ENCODE measurements around the gene TMEM132D. TPM values are rescaled to one million over a fixed set of nuclear protein-coding genes. Genes with fewer than 3 reads are reported as not detected.
"Not testable (repeated sequence)": the region's sequence is repeated elsewhere in the genome, so short reads cannot be mapped to it uniquely, and the experiment has no call there.

TMEM132D gene
- total RNA-seq, 1 donor from 2014 or later: not detected

DNA sequence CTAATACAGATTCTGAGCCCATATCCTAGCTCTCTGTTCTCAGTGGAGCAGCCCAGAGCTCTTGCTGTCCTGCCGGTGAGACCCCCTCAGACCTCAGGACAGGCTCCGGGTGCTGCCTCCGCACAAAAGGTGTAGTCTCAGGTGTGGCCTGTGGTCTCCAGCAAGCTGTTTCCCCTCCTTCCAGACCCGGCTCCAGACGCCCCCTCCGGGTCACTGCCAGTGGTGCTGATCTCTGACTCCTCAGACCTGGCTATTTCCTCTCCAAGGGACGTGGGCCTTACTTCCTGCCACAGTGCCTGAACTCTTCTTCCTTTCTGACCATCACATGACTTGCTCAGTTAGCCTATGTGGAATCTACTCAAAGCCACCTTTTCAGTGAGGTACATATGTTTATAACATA, 713.0 kb downstream of the TMEM132D start:
- TF ChIP-seq, protein P1, sequence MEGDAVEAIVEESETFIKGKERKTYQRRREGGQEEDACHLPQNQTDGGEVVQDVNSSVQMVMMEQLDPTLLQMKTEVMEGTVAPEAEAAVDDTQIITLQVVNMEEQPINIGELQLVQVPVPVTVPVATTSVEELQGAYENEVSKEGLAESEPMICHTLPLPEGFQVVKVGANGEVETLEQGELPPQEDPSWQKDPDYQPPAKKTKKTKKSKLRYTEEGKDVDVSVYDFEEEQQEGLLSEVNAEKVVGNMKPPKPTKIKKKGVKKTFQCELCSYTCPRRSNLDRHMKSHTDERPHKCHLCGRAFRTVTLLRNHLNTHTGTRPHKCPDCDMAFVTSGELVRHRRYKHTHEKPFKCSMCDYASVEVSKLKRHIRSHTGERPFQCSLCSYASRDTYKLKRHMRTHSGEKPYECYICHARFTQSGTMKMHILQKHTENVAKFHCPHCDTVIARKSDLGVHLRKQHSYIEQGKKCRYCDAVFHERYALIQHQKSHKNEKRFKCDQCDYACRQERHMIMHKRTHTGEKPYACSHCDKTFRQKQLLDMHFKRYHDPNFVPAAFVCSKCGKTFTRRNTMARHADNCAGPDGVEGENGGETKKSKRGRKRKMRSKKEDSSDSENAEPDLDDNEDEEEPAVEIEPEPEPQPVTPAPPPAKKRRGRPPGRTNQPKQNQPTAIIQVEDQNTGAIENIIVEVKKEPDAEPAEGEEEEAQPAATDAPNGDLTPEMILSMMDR (IDR thresholded peaks at IDR 0.05): no peak
- TF ChIP-seq POLR2A (IDR thresholded peaks at IDR 0.05): no peak
- no peak for TF ChIP-seq POLR2AphosphoS5 (IDR thresholded peaks at IDR 0.05; ENCODE audit: insufficient read depth in 1 of 2, low read depth in 1 of 2)
- intact Hi-C loops (cut with DNase I): no loop called here
- H3K36me3 ChIP-seq: no peaks in the 10 kb centered on the region
- no peak overlapping the region for H3K27ac ChIP-seq
- H3K27me3 ChIP-seq: no peaks in the 10 kb centered on the region
- DNase-seq (ENCODE audit: extremely low spot score in 2 of 2): peak; percentile 46 to 71
- H3K4me1 ChIP-seq: no peaks in the 10 kb centered on the region
- H3K9me3 ChIP-seq: no peaks in the 10 kb centered on the region
- no peak overlapping the region for H3K4me3 ChIP-seq

DNA sequence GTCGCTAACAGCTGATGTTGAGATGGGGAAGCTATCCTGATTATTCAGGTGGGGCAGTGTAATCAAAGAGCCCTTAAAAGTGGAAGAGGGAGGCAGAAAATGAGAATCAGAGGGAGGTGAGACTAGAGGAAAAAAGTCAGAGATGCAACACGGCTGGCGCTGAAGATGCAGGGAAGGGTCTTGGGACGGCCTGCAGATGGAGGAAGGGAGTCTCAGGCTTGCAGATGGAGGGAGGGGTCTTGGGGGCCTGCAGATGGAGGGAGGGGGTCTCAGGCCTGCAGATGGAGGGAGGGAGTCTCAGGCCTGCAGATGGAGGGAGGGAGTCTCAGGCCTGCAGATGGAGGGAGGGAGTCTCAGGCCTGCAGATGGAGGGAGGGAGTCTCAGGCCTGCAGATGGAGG, 713.9 kb downstream of the TMEM132D start:
- H3K9me3 ChIP-seq; H3K27me3 ChIP-seq; intact Hi-C loops (cut with DNase I): not testable (repeated sequence)

DNA sequence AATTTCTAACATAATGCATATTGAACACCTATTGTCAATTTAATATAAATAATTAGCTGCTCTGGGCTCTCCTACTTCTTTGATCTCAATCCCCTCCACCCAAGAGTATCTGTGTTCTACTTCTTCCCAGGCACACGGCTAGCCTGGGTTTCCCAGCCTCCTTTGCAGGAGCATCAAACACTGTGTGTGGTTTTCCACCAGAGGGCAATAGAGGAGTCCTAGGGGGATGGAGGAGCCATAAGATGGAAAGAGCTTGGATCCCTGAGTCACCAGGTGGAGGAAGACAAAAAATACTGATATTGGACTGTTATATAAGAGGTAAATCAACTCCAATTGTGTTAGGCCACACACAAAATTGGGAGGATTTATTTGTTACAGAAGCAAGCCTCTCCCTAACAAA, 716.9 kb downstream of the TMEM132D start:
- Histone ChIP-seq H3K4me3 (no peak overlapping the region), H3K9me3 (no peaks in the 10 kb centered on the region), H3K27ac (no peak overlapping the region), H3K27me3 (no peaks in the 10 kb centered on the region), H3K36me3 (no peaks in the 10 kb centered on the region), H3K4me1 (no peaks in the 10 kb centered on the region)
- intact Hi-C loops (cut with DNase I): no loop called here
- TF ChIP-seq, protein P1 (IDR thresholded peaks at IDR 0.05): no peak
- DNase-seq (ENCODE audit: extremely low spot score in 2 of 2): peak in 1 of 2 donors; percentile 47

More for the DNA sequence above, 713.9 kb downstream of the TMEM132D start:
- H3K4me1 ChIP-seq; H3K4me3 ChIP-seq; H3K27ac ChIP-seq; DNase-seq (ENCODE audit: extremely low spot score in 2 of 2); H3K36me3 ChIP-seq: not testable (repeated sequence)

DNA sequence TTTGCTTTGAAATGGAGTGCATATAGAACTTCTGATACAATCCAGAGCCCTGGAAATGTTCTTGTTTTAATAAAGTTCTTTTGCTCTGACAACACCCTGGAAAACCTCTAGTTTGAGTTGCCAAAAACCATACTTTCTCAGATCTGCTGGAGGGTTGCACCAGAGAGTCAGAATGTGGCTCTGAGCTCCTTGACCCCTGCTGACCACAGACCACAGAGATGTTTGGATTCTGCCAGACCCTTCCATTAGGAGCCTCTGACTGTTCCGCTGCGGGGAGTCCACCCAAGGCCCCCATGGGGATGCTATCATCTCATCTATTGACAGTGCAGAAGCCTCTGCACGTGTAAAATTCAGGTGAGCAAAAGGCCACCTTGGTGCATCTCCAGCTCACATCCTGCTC, 718.0 kb downstream of the TMEM132D start:
- Histone ChIP-seq H3K9me3 (no peaks in the 10 kb centered on the region), H3K27me3 (no peaks in the 10 kb centered on the region), H3K27ac (no peak overlapping the region), H3K36me3 (no peaks in the 10 kb centered on the region), H3K4me1 (no peaks in the 10 kb centered on the region), H3K4me3 (no peak overlapping the region)
- DNase-seq (ENCODE audit: extremely low spot score in 2 of 2): peak in 1 of 2 donors; percentile 49
- intact Hi-C loops (cut with DNase I): no loop called here
- no peak for TF ChIP-seq POLR2AphosphoS5 (IDR thresholded peaks at IDR 0.05; ENCODE audit: insufficient read depth in 1 of 2, low read depth in 1 of 2)
- TF ChIP-seq, protein P1 (IDR thresholded peaks at IDR 0.05): no peak
- TF ChIP-seq POLR2A (IDR thresholded peaks at IDR 0.05): no peak

DNA sequence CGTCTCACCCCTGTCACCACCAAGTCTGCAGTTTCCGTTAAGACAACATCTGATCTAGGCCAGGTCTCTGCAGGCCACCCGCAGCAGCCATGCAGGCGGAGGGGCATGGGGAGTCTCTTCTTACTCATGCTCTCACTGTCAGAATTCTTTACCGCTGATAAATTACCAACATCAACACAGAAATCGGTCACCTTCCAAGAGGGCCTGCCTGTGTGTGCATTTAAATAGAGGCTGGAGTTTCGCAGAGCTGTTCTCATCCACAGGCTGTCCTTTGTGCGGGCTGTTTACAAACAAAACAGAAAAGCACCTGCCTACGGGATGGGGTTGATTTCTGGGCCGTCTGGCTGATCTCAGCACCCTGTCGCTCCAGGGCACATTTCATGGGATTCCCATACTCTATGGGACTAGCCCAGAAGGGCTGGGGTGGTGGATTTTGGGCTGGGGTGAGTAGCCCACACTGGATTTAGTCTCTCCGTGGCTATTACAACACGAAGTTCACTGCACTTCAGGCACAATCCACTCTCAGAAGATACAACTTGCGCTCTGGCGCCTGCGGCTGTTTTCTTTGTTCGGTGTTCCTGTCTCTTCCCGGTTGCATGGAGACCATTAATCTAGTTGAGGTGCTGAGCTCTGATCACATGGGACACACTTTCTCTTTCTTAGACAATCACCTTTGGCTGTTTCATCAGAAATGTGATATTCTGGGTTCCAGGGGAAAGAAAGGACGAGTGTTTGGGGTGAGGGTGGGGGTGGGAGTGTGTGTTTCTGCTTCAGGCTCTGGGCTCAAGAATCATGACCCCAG, 719.5 kb downstream of the TMEM132D start:
- TF ChIP-seq, protein P1 (IDR thresholded peaks at IDR 0.05): no peak
- TF ChIP-seq POLR2AphosphoS5 (IDR thresholded peaks at IDR 0.05; ENCODE audit: insufficient read depth in 1 of 2, low read depth in 1 of 2) (no peak), POLR2A (IDR thresholded peaks at IDR 0.05) (no peak)
- DNase-seq (ENCODE audit: extremely low spot score in 2 of 2): no peak
- H3K9me3 ChIP-seq: no peaks in the 10 kb centered on the region
- no peaks in the 10 kb centered on the region for H3K27me3 ChIP-seq
- H3K4me1 ChIP-seq: no peaks in the 10 kb centered on the region
- intact Hi-C loops (cut with DNase I): no loop called here
- H3K36me3 ChIP-seq: no peaks in the 10 kb centered on the region
- H3K27ac ChIP-seq: no peak overlapping the region
- H3K4me3 ChIP-seq: no peak overlapping the region

Measured in vagina (tissue), 2 donors.